Progenitor cell of endocrine pancreas (in vitro differentiated cells): ENCODE measurements around the gene SPIRE1. TPM values are rescaled to one million over a fixed set of nuclear protein-coding genes. Genes with fewer than 3 reads are reported as not detected.
A peak's percentile ranks its signal among the peaks of the same experiment; 100 is the strongest.

ENCODE experiments used
- DNase-seq: peaks from one replicate; pipeline ENCODE4 v3.0.0; 2021; ENCODE audit warnings: low spot score; ENCODE audit not compliant: unreplicated experiment
- H3K27ac Mint-ChIP-seq: 2 replicates; pipeline ENCODE4 v1.8.0; 2021; ENCODE audit warnings: mild to moderate bottlenecking, moderate library complexity, mixed read lengths
- H3K27me3 Mint-ChIP-seq: 2 replicates; pipeline ENCODE4 v1.8.0; 2021; ENCODE audit warnings: mixed read lengths
- H3K36me3 Mint-ChIP-seq: 2 replicates; pipeline ENCODE4 v1.8.0; 2022; ENCODE audit warnings: mixed read lengths; ENCODE audit not compliant: insufficient read depth
- H3K4me1 Mint-ChIP-seq: 2 replicates; pipeline ENCODE4 v1.8.0; 2021; ENCODE audit warnings: low read depth, mixed read lengths
- H3K4me3 Mint-ChIP-seq: 2 replicates; pipeline ENCODE4 v1.8.0; 2021; ENCODE audit warnings: low read depth, mild to moderate bottlenecking, moderate library complexity, mixed read lengths
- H3K9me3 Mint-ChIP-seq: 2 replicates; pipeline ENCODE4 v1.8.0; 2021; ENCODE audit warnings: low read depth, mixed read lengths
- CTCF ChIP-seq: fragments of 200-600 bp; sonication (generic); IDR thresholded peaks from one replicate; pipeline ENCODE4 v1.5.0; 2021; ENCODE audit warnings: antibody characterized with exemption, mild to moderate bottlenecking; ENCODE audit not compliant: unreplicated experiment
- total RNA-seq: library from RNA; stranded (reverse); gene quantifications from 2 replicates; pipeline ENCODE4 v1.2.1, GENCODE V29; 2021

SPIRE1 gene
- total RNA-seq, 1 donor from 2014 or later, result 24.6 TPM

- Mint-ChIP-seq H3K9me3 (no peaks in the 10 kb centered on the region), H3K4me1 (peaks cover 18% of the 10 kb centered on the region), H3K27ac (no peak overlapping the region), H3K27me3 (no peaks in the 10 kb centered on the region), H3K36me3 (no peaks in the 10 kb centered on the region), H3K4me3 (no peak overlapping the region)
- TF ChIP-seq CTCF, result no peak
- DNase-seq, result no peak
These were observed 62.2 kb downstream of the SPIRE1 start for GRCh38 chr18:12595571-12596255.

- no peak for DNase-seq
- Mint-ChIP-seq H3K27me3 (no peaks in the 10 kb centered on the region), H3K9me3 (no peaks in the 10 kb centered on the region), H3K4me1 (peaks cover 16% of the 10 kb centered on the region), H3K27ac (no peak overlapping the region), H3K36me3 (no peaks in the 10 kb centered on the region), H3K4me3 (no peak overlapping the region)
- no peak for TF ChIP-seq CTCF
These were observed 64.0 kb downstream of the SPIRE1 start for GRCh38 chr18:12593866-12594265.

- DNase-seq, result no peak
- Mint-ChIP-seq H3K27ac (peak overlapping the region; percentile 72), H3K27me3 (no peaks in the 10 kb centered on the region)
These were observed 65.2 kb downstream of the SPIRE1 start for GRCh38 chr18:12592597-12593127.

GRCh38 chr18:12589448-12589847, 68.5 kb downstream of the SPIRE1 start:
- Mint-ChIP-seq H3K4me3 (no peak overlapping the region), H3K36me3 (peaks cover 1% of the 10 kb centered on the region), H3K27me3 (no peaks in the 10 kb centered on the region), H3K4me1 (peaks cover 3% of the 10 kb centered on the region), H3K9me3 (no peaks in the 10 kb centered on the region), H3K27ac (no peak overlapping the region)
- DNase-seq, result no peak
- TF ChIP-seq CTCF, result no peak

More at GRCh38 chr18:12592597-12593127, 65.2 kb downstream of the SPIRE1 start:
- Mint-ChIP-seq H3K4me3 (no peak overlapping the region), H3K9me3 (no peaks in the 10 kb centered on the region), H3K4me1 (peaks cover 15% of the 10 kb centered on the region), H3K36me3 (no peaks in the 10 kb centered on the region)
- no peak for TF ChIP-seq CTCF

GRCh38 chr18:12586956-12587355, 71.0 kb downstream of the SPIRE1 start:
- peaks cover 3% of the 10 kb centered on the region for H3K4me1 Mint-ChIP-seq
- H3K9me3 Mint-ChIP-seq, result no peaks in the 10 kb centered on the region
- no peaks in the 10 kb centered on the region for H3K27me3 Mint-ChIP-seq
- H3K27ac Mint-ChIP-seq, result no peak overlapping the region
- no peak overlapping the region for H3K4me3 Mint-ChIP-seq
- DNase-seq, result no peak
- H3K36me3 Mint-ChIP-seq, result peaks cover 1% of the 10 kb centered on the region
- TF ChIP-seq CTCF, result no peak
